Gastroesophageal sphincter (tissue), 4 donors: ENCODE measurements around the gene ADIG. TPM values are rescaled to one million over a fixed set of nuclear protein-coding genes. Genes with fewer than 3 reads are reported as not detected.

ENCODE experiments used
- ATAC-seq: fragments of 150-250 bp; one replicate; pipeline ENCODE4 v1.9.1; 2016; ENCODE audit warnings: mild to moderate bottlenecking, moderate library complexity
- H3K27ac ChIP-seq, 4 donors: fragments of 200-600 bp; sonication (generic) in 3 of 4; 1 replicate in 3 of 4; 2 replicates in 1 of 4; pipeline ENCODE4 v1.5.1; 2016 to 2019
- H3K27me3 ChIP-seq: fragments of 200-600 bp; sonication (generic); one replicate; pipeline ENCODE4 v1.5.1; 2019
- H3K36me3 ChIP-seq, 2 donors: fragments of 200-600 bp; sonication (generic); one replicate each; pipeline ENCODE4 v1.5.1; 2019; ENCODE audit warnings: control low read depth in 1 of 2
- H3K4me1 ChIP-seq, 3 donors: fragments of 200-600 bp; sonication (generic); 1 replicate in 2 of 3; 2 replicates in 1 of 3; pipeline ENCODE4 v1.5.1; 2016 to 2019; ENCODE audit warnings: control low read depth in 2 of 3
- H3K4me3 ChIP-seq, 2 donors: fragments of 200-600 bp; sonication (generic); one replicate each; pipeline ENCODE4 v1.5.1; 2019; ENCODE audit warnings: mild to moderate bottlenecking in 1 of 2, moderate library complexity in 1 of 2
- H3K9me3 ChIP-seq, 3 donors: fragments of 200-600 bp; sonication (generic); one replicate each; pipeline ENCODE4 v1.5.1; 2017 to 2019; ENCODE audit warnings: control low read depth in 2 of 3
- EP300 ChIP-seq: sonication (generic); formaldehyde crosslinking; IDR thresholded peaks from one replicate; pipeline ENCODE4 v1.6.1; 2017; ENCODE audit warnings: antibody characterized with exemption, mild to moderate bottlenecking
- POLR2A ChIP-seq, 2 donors: fragments of 450-650 bp; IDR thresholded peaks; one replicate each; pipeline ENCODE4 v1.6.1; 2017; ENCODE audit warnings: antibody characterized with exemption in 2 of 2, mild to moderate bottlenecking in 2 of 2, moderate library complexity in 1 of 2
- POLR2AphosphoS5 ChIP-seq: sonication (generic); formaldehyde crosslinking; IDR thresholded peaks from one replicate; pipeline ENCODE4 v1.6.1; 2017; ENCODE audit warnings: antibody characterized with exemption
- WGBS, 2 donors: methylation state at CpG; one replicate each; pipeline ENCODE4 v1.1.5; 2018; ENCODE audit warnings: low coverage in 1 of 2; 5-methylcytosine and 5-hydroxymethylcytosine counted together
- total RNA-seq, 4 donors: library from RNA; depleted of rRNA; stranded (reverse); fragments of >200 nt; gene quantifications; one replicate each; pipeline ENCODE4 v1.1.0, GENCODE V29; 2016
- TF ChIP-seq, protein P1 (sequence below), 4 experiments: fragments of 200-600 bp in 2 of 4; fragments of 450-650 bp in 2 of 4; sonication (generic) in 1 of 4; IDR thresholded peaks; one replicate each; pipeline ENCODE4 v1.5.1; 2017 to 2019; ENCODE audit warnings: antibody characterized with exemption in 4 of 4, mild to moderate bottlenecking in 2 of 4, moderate library complexity in 2 of 4

The ADIG gene
- total RNA-seq, 4 donors from 2014 or later = not detected

DNA sequence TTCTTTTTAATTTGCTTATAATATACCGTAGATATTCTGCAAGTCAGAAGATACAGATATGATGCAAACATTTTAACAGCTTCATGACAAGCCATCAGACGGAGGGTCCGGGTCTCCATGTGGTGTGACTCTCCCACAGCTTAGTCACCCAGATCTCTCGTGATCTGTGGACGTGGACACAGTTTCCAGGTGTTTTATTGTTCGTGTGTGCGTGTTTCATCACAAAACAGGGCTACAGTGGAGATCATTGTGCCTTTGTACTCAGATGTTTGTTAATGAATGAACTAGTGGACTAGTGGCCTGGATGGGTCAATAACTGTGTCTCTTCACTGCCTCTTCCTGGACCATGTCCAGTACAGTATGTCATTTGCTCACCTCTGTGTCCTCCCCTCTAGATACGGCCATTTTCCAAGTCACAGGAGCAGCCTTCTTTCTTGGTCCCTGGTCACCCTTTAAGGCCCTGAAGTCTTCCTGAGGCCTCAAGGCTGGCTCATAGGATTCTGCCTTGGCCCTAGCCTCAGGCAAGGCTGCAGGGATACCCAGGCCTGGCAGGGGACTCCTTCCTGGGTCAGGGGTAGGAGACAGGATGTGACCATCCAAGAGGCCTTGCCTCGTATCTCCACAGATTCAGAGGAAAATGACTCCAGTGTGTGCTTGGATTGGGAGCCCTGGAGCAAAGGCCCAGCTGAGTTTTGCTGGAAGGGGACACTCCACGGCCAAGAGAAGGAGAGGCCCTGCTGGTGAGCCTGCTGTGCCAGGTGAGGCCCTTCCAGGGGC, 4.6 kb downstream of the ADIG start:
- WGBS, 2 donors = 77 to 85% methylated on average over 8 of the region's 10 CpGs

DNA sequence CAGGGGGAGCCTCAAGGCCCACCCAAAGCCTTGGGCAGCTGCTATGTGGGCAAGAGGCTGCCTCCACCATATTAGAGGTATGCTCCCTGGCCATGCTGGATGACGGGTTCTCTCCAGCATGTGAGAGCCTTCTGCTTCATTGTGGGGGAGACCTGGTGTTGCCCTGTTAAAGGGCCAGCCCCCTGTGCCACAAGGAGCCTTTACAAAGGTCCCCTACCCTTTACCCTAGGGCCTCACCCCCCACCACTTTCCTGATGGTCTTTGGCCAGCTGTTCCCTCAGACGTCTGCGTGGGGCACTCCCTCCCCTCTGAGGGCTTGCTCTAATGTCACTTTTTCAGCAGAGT, 5.2 kb downstream of the ADIG start:
- no peak overlapping the region for H3K4me3 ChIP-seq
- no peak overlapping the region for H3K27ac ChIP-seq
- H3K36me3 ChIP-seq = no peaks in the 10 kb centered on the region
- WGBS, 2 donors = 44 to 63% methylated on average over 2 to 3 of the region's 3 CpGs
- no peak for ATAC-seq
- no peak for TF ChIP-seq EP300
- no peak for TF ChIP-seq POLR2A (IDR thresholded peaks at IDR 0.05)
- TF ChIP-seq POLR2AphosphoS5 = no peak
- TF ChIP-seq, protein P1, sequence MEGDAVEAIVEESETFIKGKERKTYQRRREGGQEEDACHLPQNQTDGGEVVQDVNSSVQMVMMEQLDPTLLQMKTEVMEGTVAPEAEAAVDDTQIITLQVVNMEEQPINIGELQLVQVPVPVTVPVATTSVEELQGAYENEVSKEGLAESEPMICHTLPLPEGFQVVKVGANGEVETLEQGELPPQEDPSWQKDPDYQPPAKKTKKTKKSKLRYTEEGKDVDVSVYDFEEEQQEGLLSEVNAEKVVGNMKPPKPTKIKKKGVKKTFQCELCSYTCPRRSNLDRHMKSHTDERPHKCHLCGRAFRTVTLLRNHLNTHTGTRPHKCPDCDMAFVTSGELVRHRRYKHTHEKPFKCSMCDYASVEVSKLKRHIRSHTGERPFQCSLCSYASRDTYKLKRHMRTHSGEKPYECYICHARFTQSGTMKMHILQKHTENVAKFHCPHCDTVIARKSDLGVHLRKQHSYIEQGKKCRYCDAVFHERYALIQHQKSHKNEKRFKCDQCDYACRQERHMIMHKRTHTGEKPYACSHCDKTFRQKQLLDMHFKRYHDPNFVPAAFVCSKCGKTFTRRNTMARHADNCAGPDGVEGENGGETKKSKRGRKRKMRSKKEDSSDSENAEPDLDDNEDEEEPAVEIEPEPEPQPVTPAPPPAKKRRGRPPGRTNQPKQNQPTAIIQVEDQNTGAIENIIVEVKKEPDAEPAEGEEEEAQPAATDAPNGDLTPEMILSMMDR (IDR thresholded peaks at IDR 0.05) = no peak
- H3K27me3 ChIP-seq = peaks cover 56% of the 10 kb centered on the region
- H3K9me3 ChIP-seq = no peaks in the 10 kb centered on the region
- H3K4me1 ChIP-seq = no peaks in the 10 kb centered on the region

More for the DNA sequence above, 4.6 kb downstream of the ADIG start:
- Histone ChIP-seq H3K4me1 (no peaks in the 10 kb centered on the region), H3K27ac (no peak overlapping the region), H3K4me3 (no peak overlapping the region), H3K9me3 (no peaks in the 10 kb centered on the region), H3K27me3 (peaks cover 51% of the 10 kb centered on the region), H3K36me3 (no peaks in the 10 kb centered on the region)
- ATAC-seq = no peak
- TF ChIP-seq POLR2A (IDR thresholded peaks at IDR 0.05) = no peak
- no peak for TF ChIP-seq POLR2AphosphoS5
- no peak for TF ChIP-seq EP300
- TF ChIP-seq, protein P1 (IDR thresholded peaks at IDR 0.05) = no peak

DNA sequence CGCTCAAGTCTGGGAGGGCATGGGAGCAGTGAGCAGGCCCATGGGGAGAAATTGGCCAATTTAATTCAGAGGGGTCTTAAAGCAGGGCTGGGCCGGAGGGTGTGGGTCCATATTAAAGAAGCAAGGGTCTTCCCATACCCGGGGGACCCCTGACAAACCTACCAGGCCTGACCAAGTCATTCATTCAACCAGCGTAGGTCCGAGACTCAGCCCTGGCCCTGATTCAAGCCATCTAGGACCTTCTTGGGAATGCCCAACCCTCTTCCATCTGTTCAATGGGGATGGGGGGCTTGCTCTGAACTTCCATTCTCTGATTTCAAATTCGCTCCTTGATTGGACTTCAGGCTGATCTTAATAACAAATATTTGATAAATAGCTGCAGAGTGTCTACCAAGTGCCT, 7.3 kb downstream of the ADIG start:
- Histone ChIP-seq H3K27me3 (peaks cover 66% of the 10 kb centered on the region), H3K27ac (no peak overlapping the region), H3K4me1 (no peaks in the 10 kb centered on the region), H3K4me3 (no peak overlapping the region), H3K36me3 (no peaks in the 10 kb centered on the region), H3K9me3 (no peaks in the 10 kb centered on the region)
- TF ChIP-seq POLR2A (IDR thresholded peaks at IDR 0.05) (no peak), POLR2AphosphoS5 (no peak), EP300 (no peak)
- TF ChIP-seq, protein P1 (IDR thresholded peaks at IDR 0.05) = no peak
- 71 to 93% methylated on average over 2 to 4 of the region's 6 CpGs for WGBS, 2 donors
- no peak for ATAC-seq

DNA sequence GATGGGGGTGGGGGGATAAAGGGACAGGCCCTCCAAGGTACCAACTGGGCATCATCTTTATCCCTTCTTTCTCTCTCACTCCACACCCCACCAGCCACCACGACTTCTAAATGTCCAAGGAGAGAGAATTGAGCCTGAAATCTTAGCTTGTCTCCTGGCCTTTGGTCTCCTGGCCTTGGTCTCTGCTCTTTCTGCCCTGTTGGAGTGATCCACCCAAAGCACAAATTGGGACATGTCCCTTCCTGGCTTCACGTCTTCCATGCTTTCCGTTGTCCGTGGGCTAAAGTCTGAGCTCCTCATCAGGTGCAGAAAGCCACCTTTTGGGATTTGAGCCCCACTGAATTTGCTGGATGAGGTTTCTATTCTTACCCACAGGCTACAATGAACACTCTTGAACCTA, 8.4 kb downstream of the ADIG start:
- no peaks in the 10 kb centered on the region for H3K4me1 ChIP-seq
- H3K36me3 ChIP-seq = no peaks in the 10 kb centered on the region
- H3K9me3 ChIP-seq = no peaks in the 10 kb centered on the region
- no peak overlapping the region for H3K27ac ChIP-seq
- H3K4me3 ChIP-seq = no peak overlapping the region
- peaks cover 60% of the 10 kb centered on the region for H3K27me3 ChIP-seq
- 70 to 83% methylated on average over 2 to 4 of the region's 4 CpGs for WGBS, 2 donors
- TF ChIP-seq EP300 = no peak
- TF ChIP-seq, protein P1 (IDR thresholded peaks at IDR 0.05) = no peak
- TF ChIP-seq POLR2A (IDR thresholded peaks at IDR 0.05) = no peak
- TF ChIP-seq POLR2AphosphoS5 = no peak
- ATAC-seq = no peak

DNA sequence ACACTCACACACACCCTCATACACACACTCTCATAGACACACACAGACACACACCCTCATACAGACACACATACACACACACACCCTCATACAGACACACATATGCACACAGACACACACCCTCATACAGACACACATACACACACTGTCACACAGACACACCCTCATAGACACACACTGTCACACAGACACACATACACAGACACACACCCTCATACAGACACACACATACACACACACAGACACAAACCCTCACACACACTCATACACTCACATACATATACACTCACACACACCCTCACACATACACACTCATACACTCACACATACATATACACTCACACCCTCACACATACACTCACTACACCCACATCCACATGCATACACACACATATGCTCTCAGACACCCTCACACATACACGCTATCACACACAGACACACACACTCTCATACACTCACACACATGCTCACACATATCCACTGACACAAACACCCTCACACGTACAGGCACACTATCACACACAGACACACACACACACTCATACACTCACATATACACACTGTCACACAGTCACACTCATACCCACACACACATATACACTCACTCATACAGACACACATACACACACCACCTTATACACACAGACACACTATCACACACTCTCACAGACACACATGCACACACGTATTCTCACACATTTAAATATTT, 9.1 kb downstream of the ADIG start:
- H3K27me3 ChIP-seq = peaks cover 53% of the 10 kb centered on the region

More for the DNA sequence above, 9.1 kb downstream of the ADIG start:
- Histone ChIP-seq H3K27ac (no peak overlapping the region), H3K4me3 (no peak overlapping the region), H3K4me1 (no peaks in the 10 kb centered on the region), H3K9me3 (no peaks in the 10 kb centered on the region), H3K36me3 (no peaks in the 10 kb centered on the region)
- TF ChIP-seq POLR2A (IDR thresholded peaks at IDR 0.05) = no peak
- no peak for TF ChIP-seq POLR2AphosphoS5
- TF ChIP-seq, protein P1 (IDR thresholded peaks at IDR 0.05) = no peak
- no peak for TF ChIP-seq EP300
- ATAC-seq = no peak
- WGBS, 2 donors = 66 to 71% methylated on average over 3 of the region's 3 CpGs
